ENCODE data around the gene PHF21B.
"Not testable (repeated sequence)": the region's sequence is repeated elsewhere in the genome, so short reads cannot be mapped to it uniquely, and the experiment has no call there.

DNA sequence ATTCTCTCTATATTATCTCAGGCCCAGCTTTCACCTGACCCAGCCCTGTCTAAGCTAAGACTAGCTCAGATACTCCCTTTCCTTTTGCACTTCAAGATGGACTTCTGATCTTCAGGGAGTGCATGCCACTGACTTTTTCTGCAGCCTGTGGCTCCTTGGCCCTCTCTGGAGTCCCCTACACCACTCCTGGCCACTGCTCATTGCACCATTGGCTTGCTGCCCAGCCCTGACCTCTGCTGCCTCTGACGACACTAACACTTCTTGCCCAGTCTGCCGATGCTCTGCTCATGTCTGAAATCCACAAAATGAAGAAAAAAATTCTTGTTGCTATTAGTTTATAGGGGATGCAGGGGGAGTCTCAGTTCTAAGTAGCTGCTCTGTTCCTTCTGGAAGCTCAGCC, 106.6 kb downstream of the PHF21B start:
- TF ChIP-seq EZH2phosphoT487 (IDR thresholded peaks at IDR 0.05; ENCODE audit: unreplicated experiment); EZH2 (IDR thresholded peaks at IDR 0.05; ENCODE audit: low read depth, unreplicated experiment); POLR2AphosphoS5 (IDR thresholded peaks at IDR 0.05; ENCODE audit: low read depth); JUNB (IDR thresholded peaks at IDR 0.05; ENCODE audit: unreplicated experiment); ZNF114 (CRISPR knock-in tag; IDR thresholded peaks at IDR 0.05); CREB1 (CRISPR knock-in tag; IDR thresholded peaks at IDR 0.05; ENCODE audit: low read depth); NANOG (IDR thresholded peaks at IDR 0.05; ENCODE audit: borderline replicate concordance); ZNF331 (CRISPR knock-in tag; IDR thresholded peaks at IDR 0.05; ENCODE audit: low read depth): not testable (repeated sequence)
- TF ChIP-seq, protein P1, sequence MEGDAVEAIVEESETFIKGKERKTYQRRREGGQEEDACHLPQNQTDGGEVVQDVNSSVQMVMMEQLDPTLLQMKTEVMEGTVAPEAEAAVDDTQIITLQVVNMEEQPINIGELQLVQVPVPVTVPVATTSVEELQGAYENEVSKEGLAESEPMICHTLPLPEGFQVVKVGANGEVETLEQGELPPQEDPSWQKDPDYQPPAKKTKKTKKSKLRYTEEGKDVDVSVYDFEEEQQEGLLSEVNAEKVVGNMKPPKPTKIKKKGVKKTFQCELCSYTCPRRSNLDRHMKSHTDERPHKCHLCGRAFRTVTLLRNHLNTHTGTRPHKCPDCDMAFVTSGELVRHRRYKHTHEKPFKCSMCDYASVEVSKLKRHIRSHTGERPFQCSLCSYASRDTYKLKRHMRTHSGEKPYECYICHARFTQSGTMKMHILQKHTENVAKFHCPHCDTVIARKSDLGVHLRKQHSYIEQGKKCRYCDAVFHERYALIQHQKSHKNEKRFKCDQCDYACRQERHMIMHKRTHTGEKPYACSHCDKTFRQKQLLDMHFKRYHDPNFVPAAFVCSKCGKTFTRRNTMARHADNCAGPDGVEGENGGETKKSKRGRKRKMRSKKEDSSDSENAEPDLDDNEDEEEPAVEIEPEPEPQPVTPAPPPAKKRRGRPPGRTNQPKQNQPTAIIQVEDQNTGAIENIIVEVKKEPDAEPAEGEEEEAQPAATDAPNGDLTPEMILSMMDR (conservative IDR thresholded peaks at IDR 0.05; ENCODE audit: low read depth in 2 of 2) = not testable (repeated sequence)
- TF ChIP-seq, protein P2, sequence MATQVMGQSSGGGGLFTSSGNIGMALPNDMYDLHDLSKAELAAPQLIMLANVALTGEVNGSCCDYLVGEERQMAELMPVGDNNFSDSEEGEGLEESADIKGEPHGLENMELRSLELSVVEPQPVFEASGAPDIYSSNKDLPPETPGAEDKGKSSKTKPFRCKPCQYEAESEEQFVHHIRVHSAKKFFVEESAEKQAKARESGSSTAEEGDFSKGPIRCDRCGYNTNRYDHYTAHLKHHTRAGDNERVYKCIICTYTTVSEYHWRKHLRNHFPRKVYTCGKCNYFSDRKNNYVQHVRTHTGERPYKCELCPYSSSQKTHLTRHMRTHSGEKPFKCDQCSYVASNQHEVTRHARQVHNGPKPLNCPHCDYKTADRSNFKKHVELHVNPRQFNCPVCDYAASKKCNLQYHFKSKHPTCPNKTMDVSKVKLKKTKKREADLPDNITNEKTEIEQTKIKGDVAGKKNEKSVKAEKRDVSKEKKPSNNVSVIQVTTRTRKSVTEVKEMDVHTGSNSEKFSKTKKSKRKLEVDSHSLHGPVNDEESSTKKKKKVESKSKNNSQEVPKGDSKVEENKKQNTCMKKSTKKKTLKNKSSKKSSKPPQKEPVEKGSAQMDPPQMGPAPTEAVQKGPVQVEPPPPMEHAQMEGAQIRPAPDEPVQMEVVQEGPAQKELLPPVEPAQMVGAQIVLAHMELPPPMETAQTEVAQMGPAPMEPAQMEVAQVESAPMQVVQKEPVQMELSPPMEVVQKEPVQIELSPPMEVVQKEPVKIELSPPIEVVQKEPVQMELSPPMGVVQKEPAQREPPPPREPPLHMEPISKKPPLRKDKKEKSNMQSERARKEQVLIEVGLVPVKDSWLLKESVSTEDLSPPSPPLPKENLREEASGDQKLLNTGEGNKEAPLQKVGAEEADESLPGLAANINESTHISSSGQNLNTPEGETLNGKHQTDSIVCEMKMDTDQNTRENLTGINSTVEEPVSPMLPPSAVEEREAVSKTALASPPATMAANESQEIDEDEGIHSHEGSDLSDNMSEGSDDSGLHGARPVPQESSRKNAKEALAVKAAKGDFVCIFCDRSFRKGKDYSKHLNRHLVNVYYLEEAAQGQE (IDR thresholded peaks at IDR 0.05; ENCODE audit: unreplicated experiment) = not testable (repeated sequence)
- TF ChIP-seq, protein P3, sequence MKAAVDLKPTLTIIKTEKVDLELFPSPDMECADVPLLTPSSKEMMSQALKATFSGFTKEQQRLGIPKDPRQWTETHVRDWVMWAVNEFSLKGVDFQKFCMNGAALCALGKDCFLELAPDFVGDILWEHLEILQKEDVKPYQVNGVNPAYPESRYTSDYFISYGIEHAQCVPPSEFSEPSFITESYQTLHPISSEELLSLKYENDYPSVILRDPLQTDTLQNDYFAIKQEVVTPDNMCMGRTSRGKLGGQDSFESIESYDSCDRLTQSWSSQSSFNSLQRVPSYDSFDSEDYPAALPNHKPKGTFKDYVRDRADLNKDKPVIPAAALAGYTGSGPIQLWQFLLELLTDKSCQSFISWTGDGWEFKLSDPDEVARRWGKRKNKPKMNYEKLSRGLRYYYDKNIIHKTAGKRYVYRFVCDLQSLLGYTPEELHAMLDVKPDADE (IDR thresholded peaks at IDR 0.05) = not testable (repeated sequence)
